Subcutaneous abdominal adipose tissue (tissue), 5 donors: Measurements from ENCODE around the gene FGD5.
A peak's percentile ranks its signal among the peaks of the same experiment; 100 is the strongest.

Experiments
- H3K27ac ChIP-seq: one replicate; pipeline ENCODE4 v1.7.0; 2013; ENCODE audit warnings: low read depth, mild to moderate bottlenecking, inconsistent platforms, low read length, moderate library complexity
- H3K27me3 ChIP-seq, 5 donors: one replicate each; pipeline ENCODE4 v1.7.0; 2013; ENCODE audit warnings: low read length in 5 of 5, inconsistent platforms in 1 of 5; ENCODE audit not compliant: control insufficient read depth in 5 of 5, insufficient read depth in 4 of 5
- H3K36me3 ChIP-seq, 5 donors: one replicate each; pipeline ENCODE4 v1.7.0; 2013; ENCODE audit warnings: low read length in 5 of 5; ENCODE audit not compliant: control insufficient read depth in 5 of 5, insufficient read depth in 5 of 5
- H3K4me1 ChIP-seq, 5 donors: one replicate each; pipeline ENCODE4 v1.7.0; 2013; ENCODE audit warnings: low read length in 5 of 5, mild to moderate bottlenecking in 3 of 5, moderate library complexity in 1 of 5; ENCODE audit not compliant: control insufficient read depth in 5 of 5, insufficient read depth in 5 of 5
- H3K4me3 ChIP-seq, 5 donors: one replicate each; pipeline ENCODE4 v1.7.0; 2013; ENCODE audit warnings: low read length in 5 of 5, low read depth in 1 of 5
- H3K9ac ChIP-seq, 5 donors: one replicate each; pipeline ENCODE4 v1.7.0; 2013; ENCODE audit warnings: low read length in 5 of 5, mild to moderate bottlenecking in 4 of 5, moderate library complexity in 3 of 5
- H3K9me3 ChIP-seq, 5 donors: one replicate each; pipeline ENCODE4 v1.7.0; 2013; ENCODE audit warnings: low read length in 5 of 5; ENCODE audit not compliant: control insufficient read depth in 5 of 5
- donor health status: healthy.
- donor health status: healthy.
- donor health status: healthy.
- donor health status: healthy.
- donor health status: healthy.

FGD5 gene

GRCh38 chr3:14947886-14948608, 129.3 kb downstream of the FGD5 start:
- Histone ChIP-seq H3K4me1 (peaks cover 11 to 41% (median 29%) of the 10 kb centered on the region in 5 donors), H3K27me3 (no peaks in the 10 kb centered on the region), H3K27ac (peak overlapping the region; percentile 95), H3K9ac (peak overlapping the region in 4 of 5 donors; percentile 68 to 96 (median 89)), H3K4me3 (peak overlapping the region; percentile 69 to 87 (median 85)), H3K36me3 (peaks cover 6 to 23% (median 18%) of the 10 kb centered on the region in 5 donors), H3K9me3 (no peaks in the 10 kb centered on the region)

DNA sequence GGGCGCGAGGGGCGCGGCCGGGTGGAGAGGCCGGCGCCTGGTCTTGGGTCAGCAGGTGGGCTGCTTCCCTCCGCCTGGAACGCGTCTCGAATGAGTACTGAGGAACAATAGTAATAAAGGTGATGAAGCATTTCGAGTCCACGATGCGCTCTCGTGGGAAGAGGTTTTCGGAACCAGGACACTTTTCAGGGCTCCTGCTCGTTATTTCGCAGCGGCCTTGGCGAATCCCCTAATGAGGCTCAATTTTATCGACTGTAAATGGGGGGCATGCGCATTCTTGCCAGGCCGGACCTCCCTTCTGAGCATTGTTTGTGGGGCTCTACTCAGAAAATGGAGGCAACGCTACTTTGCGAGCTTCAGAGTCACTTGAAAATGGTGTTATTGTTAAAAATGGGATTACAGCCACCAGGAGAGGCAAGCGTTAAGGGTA, 129.9 kb downstream of the FGD5 start:
- Histone ChIP-seq H3K36me3 (peaks cover 3 to 17% (median 13%) of the 10 kb centered on the region in 5 donors), H3K4me1 (peaks cover 11 to 41% (median 29%) of the 10 kb centered on the region in 5 donors), H3K9me3 (no peaks in the 10 kb centered on the region), H3K27me3 (no peaks in the 10 kb centered on the region), H3K4me3 (peak overlapping the region; percentile 85 to 96 (median 90)), H3K9ac (peak overlapping the region; percentile 67 to 84 (median 83)), H3K27ac (peak overlapping the region; percentile 78)

DNA sequence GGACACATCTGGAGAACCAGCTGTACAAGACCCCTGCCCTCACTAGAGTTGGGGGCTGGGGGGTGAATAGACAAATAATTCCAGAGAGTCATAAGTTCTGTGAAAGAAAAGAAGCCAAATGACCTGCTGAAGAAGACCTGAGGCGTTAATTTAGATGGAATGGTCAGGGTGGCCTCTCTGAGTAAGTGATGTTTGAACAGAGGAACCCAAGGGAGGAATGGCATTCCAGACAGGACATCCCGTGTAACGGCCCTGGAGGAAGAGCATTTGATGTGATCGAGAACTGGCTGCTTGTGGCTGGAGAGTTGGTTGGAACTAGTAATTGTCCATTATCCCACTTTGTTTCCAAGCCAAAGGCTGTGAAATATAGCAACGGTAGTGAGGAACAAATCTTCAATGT, 130.4 kb downstream of the FGD5 start:
- Histone ChIP-seq H3K9ac (peak overlapping the region; percentile 67 to 84 (median 83)), H3K27ac (peak overlapping the region; percentile 78), H3K36me3 (peaks cover 0 to 13% (median 8%) of the 10 kb centered on the region in 5 donors), H3K4me3 (peak overlapping the region; percentile 85 to 96 (median 90)), H3K9me3 (no peaks in the 10 kb centered on the region), H3K4me1 (peaks cover 11 to 41% (median 29%) of the 10 kb centered on the region in 5 donors), H3K27me3 (no peaks in the 10 kb centered on the region)

DNA sequence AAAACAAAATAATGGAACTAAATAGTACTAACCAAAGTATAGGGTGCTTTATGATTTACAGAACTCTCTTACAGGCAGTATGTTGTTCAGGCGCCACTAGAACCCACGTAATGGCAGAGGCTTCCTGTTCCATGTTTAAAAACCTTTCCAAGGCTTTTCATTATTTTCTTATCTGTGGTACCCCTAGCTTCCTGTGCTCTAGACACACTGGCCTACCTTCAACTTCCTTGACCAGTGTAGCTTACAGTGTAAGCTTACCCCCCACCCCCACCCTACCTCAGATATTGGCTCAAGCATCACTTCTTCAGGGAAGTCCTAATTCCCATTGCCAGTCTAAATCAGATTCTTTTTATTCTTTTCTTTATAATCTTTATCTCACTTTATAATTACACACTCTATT, 131.5 kb downstream of the FGD5 start:
- Histone ChIP-seq H3K9ac (no peak overlapping the region), H3K27me3 (no peaks in the 10 kb centered on the region), H3K4me1 (peaks cover 11 to 40% (median 24%) of the 10 kb centered on the region in 5 donors), H3K4me3 (no peak overlapping the region), H3K36me3 (peaks cover 0 to 3% (median 3%) of the 10 kb centered on the region in 5 donors), H3K9me3 (no peaks in the 10 kb centered on the region), H3K27ac (no peak overlapping the region)

DNA sequence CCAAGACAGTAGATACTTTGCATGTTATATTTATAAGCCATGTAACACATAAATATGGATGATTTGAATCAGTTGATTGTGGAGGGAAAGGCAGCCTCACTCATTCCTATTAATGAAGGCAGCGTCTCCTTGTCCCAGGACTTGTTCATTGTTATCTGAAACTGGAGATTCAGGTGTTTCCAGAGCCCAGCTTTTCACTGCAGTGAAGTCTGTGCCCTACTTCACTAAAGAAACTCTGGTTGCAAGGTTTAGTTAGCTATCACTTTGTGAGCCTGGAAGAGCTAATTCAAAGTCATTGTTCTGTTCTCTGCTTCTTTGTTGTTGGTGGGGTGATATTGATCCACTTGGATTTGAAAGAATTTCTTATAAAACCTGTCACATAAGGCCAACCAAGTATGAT, 138.4 kb downstream of the FGD5 start:
- no peak overlapping the region for H3K4me3 ChIP-seq
- peaks cover 0 to 17% (median 2%) of the 10 kb centered on the region in 5 donors for H3K36me3 ChIP-seq
- peaks cover 0 to 13% (median 6%) of the 10 kb centered on the region in 5 donors for H3K4me1 ChIP-seq
- H3K27me3 ChIP-seq: no peaks in the 10 kb centered on the region
- no peak overlapping the region for H3K27ac ChIP-seq
- H3K9ac ChIP-seq: no peak overlapping the region
- H3K9me3 ChIP-seq: no peaks in the 10 kb centered on the region

GRCh38 chr3:14957925-14958324, 139.2 kb downstream of the FGD5 start:
- Histone ChIP-seq H3K36me3 (peaks cover 0 to 17% (median 2%) of the 10 kb centered on the region in 5 donors), H3K4me3 (no peak overlapping the region), H3K9ac (no peak overlapping the region), H3K27me3 (no peaks in the 10 kb centered on the region), H3K4me1 (peaks cover 0 to 13% (median 6%) of the 10 kb centered on the region in 5 donors), H3K9me3 (no peaks in the 10 kb centered on the region), H3K27ac (no peak overlapping the region)

DNA sequence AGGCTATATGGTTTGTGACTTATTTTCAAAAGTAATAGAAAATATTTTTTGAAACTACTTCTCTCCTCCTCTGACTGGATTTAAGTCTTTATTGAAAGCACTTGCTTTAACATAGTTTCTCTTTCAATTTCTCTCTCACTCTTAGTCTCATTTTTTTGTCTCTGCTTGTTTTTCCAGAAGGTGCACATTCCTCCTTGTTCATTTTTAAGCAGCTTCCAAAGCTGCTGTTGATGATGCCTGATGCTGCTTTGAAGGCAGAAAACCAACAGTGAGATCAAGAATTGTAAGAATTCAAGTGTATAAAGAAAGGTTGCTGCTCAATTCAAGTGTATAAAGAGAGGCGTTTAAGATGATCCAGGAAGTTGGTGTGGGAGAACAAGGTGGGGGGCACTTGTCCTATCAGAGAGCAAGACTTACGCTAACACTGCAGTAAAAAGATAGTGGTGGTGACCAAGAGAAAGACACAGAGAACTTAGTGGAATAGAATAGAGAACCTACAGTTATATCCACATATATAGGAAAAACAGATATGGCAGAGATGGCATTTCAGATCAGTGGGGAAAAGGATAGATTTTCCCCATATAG, 140.7 kb downstream of the FGD5 start:
- Histone ChIP-seq H3K9me3 (no peaks in the 10 kb centered on the region), H3K4me1 (peaks cover 0 to 13% (median 6%) of the 10 kb centered on the region in 5 donors), H3K4me3 (no peak overlapping the region), H3K36me3 (peaks cover 0 to 20% (median 4%) of the 10 kb centered on the region in 5 donors), H3K27me3 (no peaks in the 10 kb centered on the region), H3K9ac (no peak overlapping the region), H3K27ac (no peak overlapping the region)

DNA sequence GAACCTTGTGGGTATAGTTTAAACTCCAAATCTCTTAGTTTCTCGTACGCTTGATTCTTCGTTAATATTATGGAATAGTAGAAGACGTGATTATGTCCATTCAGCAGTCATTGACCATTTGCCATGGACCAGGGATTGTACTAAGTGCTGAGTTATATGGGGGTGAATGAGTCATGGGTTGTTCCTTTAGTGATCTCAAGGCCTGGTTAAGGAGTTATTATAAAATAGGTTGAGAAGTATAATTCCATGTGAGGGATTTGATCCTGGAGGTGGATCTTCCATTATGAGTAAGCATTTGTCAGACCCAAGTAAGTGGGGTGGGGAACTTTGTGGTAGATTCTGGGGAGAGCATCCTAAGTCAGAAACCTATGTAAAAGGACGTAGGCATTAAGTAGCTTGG, 144.0 kb downstream of the FGD5 start:
- no peaks in the 10 kb centered on the region for H3K9me3 ChIP-seq
- peaks cover 0 to 19% (median 4%) of the 10 kb centered on the region in 5 donors for H3K36me3 ChIP-seq
- no peaks in the 10 kb centered on the region for H3K27me3 ChIP-seq

DNA sequence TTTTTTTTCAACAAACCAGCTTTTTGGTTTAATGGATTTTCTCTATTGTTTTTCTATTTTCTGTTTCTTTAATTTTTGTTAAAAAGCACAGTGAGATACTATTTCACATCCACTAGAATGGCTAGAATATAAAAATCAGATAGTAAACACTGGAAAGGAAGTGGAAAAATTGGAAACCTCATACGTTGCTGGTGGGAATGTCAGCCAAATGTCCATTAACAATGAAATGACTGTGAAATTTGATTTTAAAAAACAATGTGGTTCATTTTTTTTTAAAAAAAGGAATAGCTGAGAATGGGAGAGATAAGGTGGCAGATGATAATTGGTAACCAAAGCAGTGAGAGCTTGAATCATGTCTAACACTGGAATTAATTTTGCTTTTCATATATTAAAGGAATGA, 148.5 kb downstream of the FGD5 start:
- Histone ChIP-seq H3K9ac (no peak overlapping the region), H3K9me3 (no peaks in the 10 kb centered on the region), H3K4me1 (no peaks in the 10 kb centered on the region), H3K36me3 (peaks cover 0 to 11% (median 7%) of the 10 kb centered on the region in 5 donors), H3K27me3 (no peaks in the 10 kb centered on the region), H3K27ac (no peak overlapping the region), H3K4me3 (no peak overlapping the region)

More for the DNA sequence above, 144.0 kb downstream of the FGD5 start:
- no peak overlapping the region for H3K9ac ChIP-seq
- no peak overlapping the region for H3K4me3 ChIP-seq
- peaks cover 0 to 7% (median 5%) of the 10 kb centered on the region in 5 donors for H3K4me1 ChIP-seq
- H3K27ac ChIP-seq: no peak overlapping the region

- Histone ChIP-seq H3K4me3 (no peak overlapping the region), H3K4me1 (no peaks in the 10 kb centered on the region), H3K9me3 (no peaks in the 10 kb centered on the region), H3K36me3 (peaks cover 4 to 13% (median 13%) of the 10 kb centered on the region in 5 donors), H3K9ac (no peak overlapping the region), H3K27me3 (no peaks in the 10 kb centered on the region), H3K27ac (no peak overlapping the region)
Observed at GRCh38 chr3:14969671-14970070, 150.9 kb downstream of the FGD5 start.
